Measurements from ENCODE around the gene FBXW11. TPM values are rescaled to one million over a fixed set of nuclear protein-coding genes. Genes with fewer than 3 reads are reported as not detected.
A peak's percentile ranks its signal among the peaks of the same experiment; 100 is the strongest.

FBXW11 gene
- total RNA-seq, 1 donor: 64.8 TPM

DNA sequence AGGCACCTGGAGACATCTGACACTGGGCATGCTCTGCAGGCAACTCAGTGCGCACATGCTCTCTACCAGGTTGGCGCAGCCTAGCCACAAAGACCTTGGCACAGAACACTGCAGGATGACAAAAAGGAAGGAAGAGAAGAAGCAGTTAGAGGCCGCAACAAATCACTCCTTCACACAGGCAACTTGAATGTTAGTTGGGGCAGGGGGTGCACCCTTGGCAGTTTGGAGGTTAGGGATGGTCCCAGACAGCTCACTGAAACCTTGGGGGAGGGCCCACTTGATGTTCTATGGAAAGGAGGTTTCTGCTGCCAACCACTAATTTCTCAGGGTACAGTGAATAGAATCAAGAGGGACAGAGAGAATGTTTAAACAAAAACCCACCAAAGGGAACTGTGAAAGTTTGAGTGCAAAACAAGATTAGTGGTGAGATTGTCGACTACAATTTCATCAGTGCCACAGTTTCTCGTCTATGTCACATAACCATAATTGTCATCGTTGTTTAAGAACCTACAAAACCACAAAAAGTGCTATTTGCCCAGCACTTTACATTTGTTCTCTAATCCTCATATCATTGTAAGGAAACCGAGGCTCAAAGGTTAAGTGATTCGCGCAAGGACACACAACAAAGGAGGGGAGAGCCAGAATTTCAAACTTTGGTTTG lies 48.7 kb downstream of the FBXW11 start:
- DNase-seq (ENCODE audit: low read depth): no peak
- H3K4me3 ChIP-seq (ENCODE audit: low read depth, low read length): no peak overlapping the region
- no peak for TF ChIP-seq CTCF (IDR thresholded peaks at IDR 0.05; ENCODE audit: insufficient read depth, low read length)

DNA sequence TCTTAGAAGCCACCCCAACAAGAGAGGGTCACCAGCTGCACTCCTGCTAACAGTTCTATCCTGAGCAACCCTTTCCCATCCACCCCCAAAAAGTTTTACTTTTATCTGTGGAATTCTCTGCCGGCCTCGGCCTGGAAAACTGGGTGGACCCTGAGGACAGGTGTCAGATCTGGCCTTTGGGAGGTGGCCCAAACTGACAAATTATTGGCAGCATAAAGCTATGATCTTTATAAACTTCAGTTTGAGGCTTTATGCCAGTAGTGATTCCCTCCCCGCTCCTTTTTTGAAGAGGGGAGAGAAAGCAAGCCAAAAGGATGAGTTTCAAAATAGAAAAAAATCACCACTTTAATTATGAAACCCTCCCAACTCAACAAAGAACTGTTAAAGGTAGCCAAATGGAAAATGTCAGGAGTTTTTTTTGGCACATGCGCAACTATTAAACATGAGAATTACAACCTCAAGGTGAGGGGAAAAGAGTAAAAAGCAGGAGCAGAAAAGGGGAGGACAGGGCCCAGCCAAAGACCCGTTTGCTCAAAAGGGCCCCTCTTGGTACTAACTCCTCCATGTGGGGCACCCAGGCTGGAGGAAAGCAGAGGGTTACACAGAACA lies 49.4 kb downstream of the FBXW11 start:
- DNase-seq (ENCODE audit: low read depth): no peak
- H3K4me3 ChIP-seq (ENCODE audit: low read depth, low read length): no peak overlapping the region
- no peak for TF ChIP-seq CTCF (IDR thresholded peaks at IDR 0.05; ENCODE audit: insufficient read depth, low read length)

DNA sequence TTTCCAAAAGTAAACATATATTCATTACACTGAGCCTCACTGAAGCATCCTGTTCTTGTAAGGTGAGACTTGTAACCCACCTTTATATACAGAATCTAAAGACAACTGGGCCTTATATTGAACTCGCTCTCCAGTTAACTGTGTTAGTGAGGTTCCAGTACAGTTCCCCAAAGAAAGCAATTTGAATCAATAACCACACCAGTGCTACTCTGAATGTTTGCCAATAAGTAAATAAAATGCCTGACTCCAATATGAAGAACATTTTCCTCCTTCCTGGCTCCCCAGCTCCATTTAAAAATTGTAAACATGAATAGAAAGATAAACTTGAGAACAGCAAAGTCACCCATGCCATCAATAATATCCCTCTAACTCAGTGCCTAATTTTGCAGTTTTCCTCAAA lies 50.1 kb downstream of the FBXW11 start:
- TF ChIP-seq CTCF (IDR thresholded peaks at IDR 0.05; ENCODE audit: insufficient read depth, low read length): no peak
- DNase-seq (ENCODE audit: low read depth): no peak
- no peak overlapping the region for H3K4me3 ChIP-seq (ENCODE audit: low read depth, low read length)

DNA sequence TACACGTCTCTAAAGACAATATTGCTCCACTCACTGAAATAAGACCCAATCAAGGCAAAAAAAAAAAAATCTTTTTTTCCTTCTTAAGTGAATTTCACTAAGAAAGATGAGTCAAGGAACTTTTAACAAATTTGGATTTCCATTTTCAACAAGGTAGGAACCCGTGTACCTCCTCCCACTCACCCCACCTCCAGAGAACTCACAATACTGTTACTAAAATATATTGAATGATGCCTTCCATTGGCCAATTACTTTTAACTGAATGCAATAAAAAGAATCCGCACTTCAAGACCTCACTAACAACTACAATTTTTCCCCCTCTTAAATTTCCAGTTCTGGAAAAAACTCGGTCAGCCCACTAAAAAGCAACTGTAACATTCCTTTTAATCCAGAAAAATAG lies 50.7 kb downstream of the FBXW11 start:
- H3K4me3 ChIP-seq (ENCODE audit: low read depth, low read length): no peak overlapping the region
- no peak for DNase-seq (ENCODE audit: low read depth)
- TF ChIP-seq CTCF (IDR thresholded peaks at IDR 0.05; ENCODE audit: insufficient read depth, low read length): no peak

DNA sequence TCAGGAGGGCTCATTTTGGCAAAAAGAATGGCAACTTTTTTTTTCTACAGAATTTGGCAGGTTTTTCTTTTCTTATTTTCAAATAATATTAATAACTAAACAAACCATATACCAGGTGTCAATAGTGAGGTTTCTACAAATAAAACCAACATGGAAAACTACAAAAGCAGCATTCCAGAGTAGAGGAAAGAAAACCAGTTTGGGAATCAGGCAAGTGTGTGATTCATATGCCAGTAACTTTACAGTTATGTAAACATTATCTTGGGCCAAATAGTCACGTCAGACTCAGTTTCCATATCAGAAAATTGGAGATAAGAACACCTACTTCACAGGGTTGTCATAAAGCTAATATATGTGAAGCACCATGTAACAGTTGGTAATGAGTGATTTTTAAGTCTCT lies 51.7 kb downstream of the FBXW11 start:
- peak; percentile 83 for DNase-seq (ENCODE audit: low read depth)
- no peak overlapping the region for H3K4me3 ChIP-seq (ENCODE audit: low read depth, low read length)
- no peak for TF ChIP-seq CTCF (IDR thresholded peaks at IDR 0.05; ENCODE audit: insufficient read depth, low read length)

DNA sequence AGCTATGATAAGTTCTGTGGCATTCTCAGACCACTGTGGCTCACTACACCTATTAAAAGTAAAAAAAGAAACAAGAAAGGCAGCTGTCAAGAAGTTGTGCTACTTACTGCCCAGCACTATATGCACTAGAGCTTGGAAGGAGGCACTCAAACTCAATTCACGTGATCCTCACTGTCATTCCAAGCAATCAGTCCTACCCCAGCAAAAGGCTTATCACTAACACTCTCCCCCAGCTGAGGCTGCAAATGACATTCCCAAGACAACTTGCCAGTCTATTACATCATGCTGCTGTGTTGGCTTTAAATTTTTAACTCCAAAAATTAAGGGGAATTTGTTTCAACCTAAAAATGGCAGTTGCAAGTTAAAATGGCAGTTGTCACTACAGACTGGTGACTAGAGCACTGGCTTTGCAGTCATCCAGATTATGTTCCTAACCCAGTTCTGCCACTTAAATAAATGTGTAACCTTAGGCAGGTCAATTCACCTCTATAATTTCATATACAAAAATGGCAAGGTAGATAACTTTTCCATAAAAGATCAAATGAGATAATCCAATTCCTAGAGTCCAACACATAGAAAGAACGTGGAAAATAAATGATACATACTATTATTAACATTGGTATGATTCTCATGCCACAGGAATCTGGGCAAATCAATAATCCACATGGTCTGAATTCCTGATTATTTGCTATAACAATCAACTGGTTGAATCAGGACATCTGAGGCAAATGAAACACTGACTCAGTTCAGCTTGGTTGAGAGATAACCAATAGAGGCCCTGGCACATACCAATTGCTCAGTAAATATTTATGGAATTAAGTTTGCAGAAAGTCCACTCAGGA lies 52.4 kb downstream of the FBXW11 start:
- DNase-seq (ENCODE audit: low read depth): peak; percentile 81
- no peak overlapping the region for H3K4me3 ChIP-seq (ENCODE audit: low read depth, low read length)
- TF ChIP-seq CTCF (IDR thresholded peaks at IDR 0.05; ENCODE audit: insufficient read depth, low read length): no peak
